HepG2 (cell line): ENCODE data around the gene PLSCR3. TPM values are rescaled to one million over a fixed set of nuclear protein-coding genes. Genes with fewer than 3 reads are reported as not detected.

Source experiments
- HDAC6 ChIP-seq: fragments of 200-600 bp; sonication (generic); IDR thresholded peaks from 2 replicates; pipeline ENCODE4 v1.7.0; 2017; ENCODE audit warnings: mild to moderate bottlenecking, antibody characterized with exemption, low read length, low read depth
- HNF4A ChIP-seq: sonication (generic); formaldehyde crosslinking; IDR thresholded peaks from 2 replicates; pipeline ENCODE4 v1.4.0; 2020; ENCODE audit warnings: missing genetic modification reagents
- KLF11 ChIP-seq: IDR thresholded peaks from 2 replicates; pipeline ENCODE4 v1.6.1; 2016; ENCODE audit warnings: missing compliant biosample characterization
- KLF16 ChIP-seq, 2 experiments: sonication (generic) in 1 of 2; formaldehyde crosslinking in 1 of 2; IDR thresholded peaks; 2 replicates each; pipeline versions ENCODE4 v1.6.1 to v1.8.0; 2016 to 2023; ENCODE audit warnings: missing genetic modification reagents in 2 of 2, missing compliant biosample characterization in 1 of 2
- KMT2B ChIP-seq: IDR thresholded peaks from 2 replicates; pipeline ENCODE4 v1.6.1; 2016; ENCODE audit warnings: missing genetic modification reagents, missing compliant biosample characterization
- SMAD9 ChIP-seq: sonication (generic); formaldehyde crosslinking; IDR thresholded peaks from 2 replicates; pipeline ENCODE4 v1.5.1; 2020; ENCODE audit warnings: mild to moderate bottlenecking, missing genetic modification reagents
- TBX3 ChIP-seq: fragments of 450-650 bp; IDR thresholded peaks from 2 replicates; pipeline ENCODE4 v1.6.1; 2017; ENCODE audit warnings: antibody characterized with exemption, mild to moderate bottlenecking, inconsistent platforms, borderline replicate concordance
- ZBTB38 ChIP-seq: sonication (generic); formaldehyde crosslinking; IDR thresholded peaks from 2 replicates; pipeline ENCODE4 v1.5.1; 2020; ENCODE audit warnings: mild to moderate bottlenecking, missing genetic modification reagents
- ZC3H4 ChIP-seq: sonication (generic); formaldehyde crosslinking; IDR thresholded peaks from 2 replicates; pipeline ENCODE4 v1.4.0; 2020; ENCODE audit warnings: missing genetic modification reagents, borderline replicate concordance
- ZNF337 ChIP-seq: sonication (generic); formaldehyde crosslinking; IDR thresholded peaks from 2 replicates; pipeline ENCODE4 v1.5.1; 2020; ENCODE audit warnings: missing genetic modification reagents, low read depth, mild to moderate bottlenecking, borderline replicate concordance
- ZNF354B ChIP-seq: sonication (generic); formaldehyde crosslinking; IDR thresholded peaks from 2 replicates; pipeline ENCODE4 v1.8.0; 2022; ENCODE audit warnings: mild to moderate bottlenecking, missing genetic modification reagents
- ZNF572 ChIP-seq: sonication (generic); formaldehyde crosslinking; IDR thresholded peaks from 2 replicates; pipeline ENCODE4 v1.5.1; 2020; ENCODE audit warnings: mild to moderate bottlenecking, missing genetic modification reagents
- ZNF598 ChIP-seq: sonication (generic); formaldehyde crosslinking; IDR thresholded peaks from 2 replicates; pipeline ENCODE4 v1.5.1; 2020; ENCODE audit warnings: mild to moderate bottlenecking, missing genetic modification reagents, borderline replicate concordance
- ZNF607 ChIP-seq: sonication (generic); formaldehyde crosslinking; IDR thresholded peaks from 2 replicates; pipeline ENCODE4 v1.5.1; 2020; ENCODE audit warnings: missing genetic modification reagents, mild to moderate bottlenecking, borderline replicate concordance
- polyA plus RNA-seq, 8 experiments: library from polyadenylated mRNA; depleted of rRNA in 3 of 8; stranded (reverse) in 7 of 8; unstranded in 1 of 8; fragments of >200 nt; fragmentation: Illumina TruSeq in 4 of 8; extraction: Trizol in 4 of 8; gene quantifications; 2 replicates each; pipeline versions ENCODE4 v1.2.1 to v1.2.3, GENCODE V29; 2011 to 2016; ENCODE audit warnings: low read depth in 4 of 8, missing spikeins in 1 of 8, mixed read lengths in 1 of 8; ENCODE audit not compliant: insufficient read depth in 1 of 8
- total RNA-seq, 5 experiments: library from RNA; depleted of rRNA; stranded (reverse); fragments of >200 nt; fragmentation: Illumina TruSeq; extraction: Trizol; gene quantifications; 2 replicates each; pipeline ENCODE4 v1.2.3, GENCODE V29; 2016; ENCODE audit warnings: low read depth in 1 of 5
- TF ChIP-seq, protein P1 (sequence below): sonication (generic); formaldehyde crosslinking; IDR thresholded peaks from 2 replicates; pipeline ENCODE4 v1.8.1; 2023; ENCODE audit warnings: mild to moderate bottlenecking, moderate library complexity, missing genetic modification reagents
- TF ChIP-seq, protein P2 (sequence below): sonication (generic); formaldehyde crosslinking; IDR thresholded peaks from 2 replicates; pipeline ENCODE4 v1.4.0; 2020; ENCODE audit warnings: missing genetic modification reagents
- TF ChIP-seq, protein P3 (sequence below): sonication (generic); formaldehyde crosslinking; IDR thresholded peaks from 2 replicates; pipeline ENCODE4 v1.4.0; 2020; ENCODE audit warnings: mild to moderate bottlenecking, missing genetic modification reagents
- TF ChIP-seq, protein P4 (sequence below): IDR thresholded peaks from 2 replicates; pipeline ENCODE4 v1.6.1; 2016; ENCODE audit warnings: missing compliant biosample characterization, missing genetic modification reagents, borderline replicate concordance
- TF ChIP-seq, protein P5 (sequence below): sonication (generic); formaldehyde crosslinking; IDR thresholded peaks from 2 replicates; pipeline ENCODE4 v1.5.0; 2020; ENCODE audit warnings: mild to moderate bottlenecking, missing genetic modification reagents, borderline replicate concordance

PLSCR3 gene
- total and polyA plus RNA-seq, 2 of the 13 experiments (the other 11 are each of a cell fraction or from before 2014, with no cell fraction given), result 5.6 to 6.2 TPM

DNA sequence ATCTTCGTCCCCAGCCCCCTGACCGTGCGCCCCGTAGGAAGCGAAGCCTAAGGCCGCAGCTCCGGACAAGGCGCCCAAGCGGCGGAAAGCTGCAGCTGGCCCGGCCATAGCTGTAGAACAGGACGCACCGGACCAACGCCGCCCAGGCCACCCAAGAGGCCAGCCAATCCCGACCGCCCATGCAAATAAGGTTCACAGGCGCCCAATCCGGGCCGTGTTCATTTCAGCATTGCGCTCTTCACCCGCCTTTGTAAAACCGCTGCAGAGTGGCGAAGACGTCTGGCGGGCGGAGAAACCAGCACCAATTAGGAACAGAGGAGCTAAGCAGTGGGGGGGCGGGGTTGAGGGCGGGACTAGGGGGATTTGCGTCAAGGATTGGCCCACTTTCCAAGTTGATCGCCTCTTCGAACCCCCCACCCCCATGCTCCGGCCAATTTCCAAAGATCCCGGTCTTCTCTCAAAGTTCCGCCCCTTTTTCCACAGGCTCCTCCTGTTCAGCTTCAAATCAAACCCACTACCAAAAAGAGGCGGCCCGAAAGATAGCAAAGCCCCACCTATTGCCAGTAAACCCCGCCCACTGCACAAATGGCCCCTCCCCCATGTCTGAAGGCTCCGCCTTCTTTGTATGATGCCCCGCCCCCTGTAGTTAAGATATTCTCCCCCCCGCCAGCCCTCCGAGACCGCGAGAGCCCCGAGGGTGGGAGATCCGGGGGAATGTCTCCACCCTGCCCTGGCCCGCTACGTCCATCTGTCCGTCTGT lies 9.8 kb upstream of the PLSCR3 start, which contains the start of gene TMEM256 (continued):
- TF ChIP-seq, protein P1, sequence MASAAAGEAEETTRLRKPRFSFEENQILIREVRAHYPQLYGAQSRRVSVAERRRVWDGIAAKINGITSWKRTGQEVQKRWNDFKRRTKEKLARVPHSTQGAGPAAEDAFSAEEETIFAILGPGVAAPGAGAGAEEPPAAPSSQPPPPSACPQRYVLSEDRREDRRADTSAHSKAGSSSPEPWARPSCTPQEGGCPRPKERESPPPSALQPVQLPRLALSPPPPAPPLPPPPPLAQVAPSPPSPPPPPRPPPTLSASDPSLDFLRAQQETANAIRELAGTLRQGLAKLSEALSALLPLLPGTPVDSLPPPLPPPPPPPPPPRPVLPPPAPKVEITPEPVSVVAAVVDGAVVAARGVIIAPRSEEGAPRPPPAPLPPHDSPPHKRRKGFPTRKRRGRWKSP (CRISPR knock-in tag), result peak; percentile 71
- TF ChIP-seq SMAD9 (no peak), ZNF354B (CRISPR knock-in tag) (no peak), ZC3H4 (CRISPR knock-in tag) (peak; percentile 7; the same call in 1 of the 2 replicates), ZNF337 (CRISPR knock-in tag) (0 out of 2 replicates have a peak, but pooled peaks have one; percentile 27), TBX3 (peak; percentile 74), ZNF607 (CRISPR knock-in tag) (peak; percentile 81; the same call in 1 of the 2 replicates), KLF16 (CRISPR knock-in tag; IDR thresholded peaks at IDR 0.05) (peak in 1 of 2 experiments; percentile 45; a peak in 2 of 4 replicates), ZNF572 (CRISPR knock-in tag) (0 out of 2 replicates have a peak, but pooled peaks have one; percentile 52), KMT2B (CRISPR knock-in tag) (0 out of 2 replicates have a peak, but pooled peaks have one; percentile 37), KLF11 (no peak), ZBTB38 (peak; percentile 22; the same call in 1 of the 2 replicates), ZNF598 (CRISPR knock-in tag) (peak; percentile 58; the same call in 1 of the 2 replicates), HNF4A (CRISPR knock-in tag) (peak; percentile 36), HDAC6 (no peak)
- TF ChIP-seq, protein P2, sequence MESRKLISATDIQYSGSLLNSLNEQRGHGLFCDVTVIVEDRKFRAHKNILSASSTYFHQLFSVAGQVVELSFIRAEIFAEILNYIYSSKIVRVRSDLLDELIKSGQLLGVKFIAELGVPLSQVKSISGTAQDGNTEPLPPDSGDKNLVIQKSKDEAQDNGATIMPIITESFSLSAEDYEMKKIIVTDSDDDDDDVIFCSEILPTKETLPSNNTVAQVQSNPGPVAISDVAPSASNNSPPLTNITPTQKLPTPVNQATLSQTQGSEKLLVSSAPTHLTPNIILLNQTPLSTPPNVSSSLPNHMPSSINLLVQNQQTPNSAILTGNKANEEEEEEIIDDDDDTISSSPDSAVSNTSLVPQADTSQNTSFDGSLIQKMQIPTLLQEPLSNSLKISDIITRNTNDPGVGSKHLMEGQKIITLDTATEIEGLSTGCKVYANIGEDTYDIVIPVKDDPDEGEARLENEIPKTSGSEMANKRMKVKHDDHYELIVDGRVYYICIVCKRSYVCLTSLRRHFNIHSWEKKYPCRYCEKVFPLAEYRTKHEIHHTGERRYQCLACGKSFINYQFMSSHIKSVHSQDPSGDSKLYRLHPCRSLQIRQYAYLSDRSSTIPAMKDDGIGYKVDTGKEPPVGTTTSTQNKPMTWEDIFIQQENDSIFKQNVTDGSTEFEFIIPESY, result 0 out of 2 replicates have a peak, but pooled peaks have one; percentile 8
- TF ChIP-seq, protein P3, sequence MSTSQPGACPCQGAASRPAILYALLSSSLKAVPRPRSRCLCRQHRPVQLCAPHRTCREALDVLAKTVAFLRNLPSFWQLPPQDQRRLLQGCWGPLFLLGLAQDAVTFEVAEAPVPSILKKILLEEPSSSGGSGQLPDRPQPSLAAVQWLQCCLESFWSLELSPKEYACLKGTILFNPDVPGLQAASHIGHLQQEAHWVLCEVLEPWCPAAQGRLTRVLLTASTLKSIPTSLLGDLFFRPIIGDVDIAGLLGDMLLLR (CRISPR knock-in tag), result 0 out of 2 replicates have a peak, but pooled peaks have one; percentile 24
- TF ChIP-seq, protein P4, sequence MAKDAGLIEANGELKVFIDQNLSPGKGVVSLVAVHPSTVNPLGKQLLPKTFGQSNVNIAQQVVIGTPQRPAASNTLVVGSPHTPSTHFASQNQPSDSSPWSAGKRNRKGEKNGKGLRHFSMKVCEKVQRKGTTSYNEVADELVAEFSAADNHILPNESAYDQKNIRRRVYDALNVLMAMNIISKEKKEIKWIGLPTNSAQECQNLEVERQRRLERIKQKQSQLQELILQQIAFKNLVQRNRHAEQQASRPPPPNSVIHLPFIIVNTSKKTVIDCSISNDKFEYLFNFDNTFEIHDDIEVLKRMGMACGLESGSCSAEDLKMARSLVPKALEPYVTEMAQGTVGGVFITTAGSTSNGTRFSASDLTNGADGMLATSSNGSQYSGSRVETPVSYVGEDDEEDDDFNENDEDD, result peak; percentile 52; the same call in 1 of the 2 replicates
- TF ChIP-seq, protein P5, sequence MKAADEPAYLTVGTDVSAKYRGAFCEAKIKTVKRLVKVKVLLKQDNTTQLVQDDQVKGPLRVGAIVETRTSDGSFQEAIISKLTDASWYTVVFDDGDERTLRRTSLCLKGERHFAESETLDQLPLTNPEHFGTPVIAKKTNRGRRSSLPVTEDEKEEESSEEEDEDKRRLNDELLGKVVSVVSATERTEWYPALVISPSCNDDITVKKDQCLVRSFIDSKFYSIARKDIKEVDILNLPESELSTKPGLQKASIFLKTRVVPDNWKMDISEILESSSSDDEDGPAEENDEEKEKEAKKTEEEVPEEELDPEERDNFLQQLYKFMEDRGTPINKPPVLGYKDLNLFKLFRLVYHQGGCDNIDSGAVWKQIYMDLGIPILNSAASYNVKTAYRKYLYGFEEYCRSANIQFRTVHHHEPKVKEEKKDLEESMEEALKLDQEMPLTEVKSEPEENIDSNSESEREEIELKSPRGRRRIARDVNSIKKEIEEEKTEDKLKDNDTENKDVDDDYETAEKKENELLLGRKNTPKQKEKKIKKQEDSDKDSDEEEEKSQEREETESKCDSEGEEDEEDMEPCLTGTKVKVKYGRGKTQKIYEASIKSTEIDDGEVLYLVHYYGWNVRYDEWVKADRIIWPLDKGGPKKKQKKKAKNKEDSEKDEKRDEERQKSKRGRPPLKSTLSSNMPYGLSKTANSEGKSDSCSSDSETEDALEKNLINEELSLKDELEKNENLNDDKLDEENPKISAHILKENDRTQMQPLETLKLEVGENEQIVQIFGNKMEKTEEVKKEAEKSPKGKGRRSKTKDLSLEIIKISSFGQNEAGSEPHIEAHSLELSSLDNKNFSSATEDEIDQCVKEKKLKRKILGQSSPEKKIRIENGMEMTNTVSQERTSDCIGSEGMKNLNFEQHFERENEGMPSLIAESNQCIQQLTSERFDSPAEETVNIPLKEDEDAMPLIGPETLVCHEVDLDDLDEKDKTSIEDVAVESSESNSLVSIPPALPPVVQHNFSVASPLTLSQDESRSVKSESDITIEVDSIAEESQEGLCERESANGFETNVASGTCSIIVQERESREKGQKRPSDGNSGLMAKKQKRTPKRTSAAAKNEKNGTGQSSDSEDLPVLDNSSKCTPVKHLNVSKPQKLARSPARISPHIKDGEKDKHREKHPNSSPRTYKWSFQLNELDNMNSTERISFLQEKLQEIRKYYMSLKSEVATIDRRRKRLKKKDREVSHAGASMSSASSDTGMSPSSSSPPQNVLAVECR, result peak; percentile 71; the same call in 1 of the 2 replicates
